HT-29 (cell line): ENCODE data around the gene ARHGAP24. TPM values are rescaled to one million over a fixed set of nuclear protein-coding genes. Genes with fewer than 3 reads are reported as not detected.
"Not testable (repeated sequence)": the region's sequence is repeated elsewhere in the genome, so short reads cannot be mapped to it uniquely, and the experiment has no call there.

ENCODE experiments used
- DNase-seq: peaks from one replicate; pipeline ENCODE4 v3.0.0-alpha.2; 2015; ENCODE audit warnings: low spot score
- total RNA-seq: library from RNA; depleted of rRNA; stranded (reverse); fragments of >200 nt; shearing (Covaris generic); gene quantifications from 2 replicates; pipeline ENCODE4 v1.2.3, GENCODE V29; 2014

Gene ARHGAP24
- total RNA-seq, 1 experiment from 2014 or later: 1.0 TPM

DNA sequence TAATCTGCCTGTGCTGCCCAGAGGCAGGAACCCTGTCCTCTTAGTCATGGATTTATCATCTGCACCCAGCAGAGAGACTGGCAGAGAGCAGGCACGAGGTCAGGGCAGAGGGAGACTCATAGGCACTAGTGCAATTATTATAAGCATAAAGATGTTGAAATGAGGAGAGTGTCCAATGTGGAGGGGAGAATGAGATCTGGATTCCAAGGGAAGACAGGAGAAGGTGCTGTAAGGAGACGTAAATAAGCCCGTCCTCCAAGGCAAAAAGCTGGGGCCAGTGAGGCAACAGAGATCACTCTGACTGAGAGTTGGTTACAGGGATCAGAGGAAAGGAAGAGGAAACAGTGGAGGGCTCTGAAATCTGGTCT lies 478.7 kb downstream of the ARHGAP24 start:
- DNase-seq: no peak

DNA sequence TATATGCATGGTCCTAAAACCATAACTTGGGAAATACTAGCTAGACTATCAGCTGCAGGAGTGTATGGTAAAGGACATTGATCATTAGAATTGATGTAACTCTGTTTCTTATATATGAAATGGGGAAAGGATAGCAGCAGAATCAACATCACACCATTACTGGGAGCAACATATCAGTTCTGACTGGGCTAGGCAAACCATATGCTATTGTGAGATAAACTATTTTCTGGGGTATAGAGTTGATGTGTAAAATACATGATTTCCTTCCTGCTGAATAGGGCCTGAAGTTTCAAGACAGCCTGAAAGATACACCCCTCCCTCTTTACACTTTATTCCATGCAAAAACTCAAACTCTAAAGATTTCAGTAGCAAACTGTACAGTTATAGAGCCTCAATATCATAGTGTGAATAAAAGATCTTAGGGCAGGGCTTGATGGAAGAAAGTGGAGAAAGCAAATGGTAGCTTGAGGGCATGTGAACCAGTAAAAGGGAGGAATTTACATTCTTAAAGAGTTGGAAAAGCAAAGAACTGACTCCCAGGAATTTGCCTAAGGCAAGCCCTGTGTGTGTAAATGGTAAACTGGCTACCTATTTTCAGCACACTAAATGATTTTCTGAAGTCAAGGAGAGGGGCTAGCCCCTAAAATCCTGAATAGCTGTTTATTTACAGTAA lies 480.8 kb downstream of the ARHGAP24 start:
- DNase-seq: no peak

DNA sequence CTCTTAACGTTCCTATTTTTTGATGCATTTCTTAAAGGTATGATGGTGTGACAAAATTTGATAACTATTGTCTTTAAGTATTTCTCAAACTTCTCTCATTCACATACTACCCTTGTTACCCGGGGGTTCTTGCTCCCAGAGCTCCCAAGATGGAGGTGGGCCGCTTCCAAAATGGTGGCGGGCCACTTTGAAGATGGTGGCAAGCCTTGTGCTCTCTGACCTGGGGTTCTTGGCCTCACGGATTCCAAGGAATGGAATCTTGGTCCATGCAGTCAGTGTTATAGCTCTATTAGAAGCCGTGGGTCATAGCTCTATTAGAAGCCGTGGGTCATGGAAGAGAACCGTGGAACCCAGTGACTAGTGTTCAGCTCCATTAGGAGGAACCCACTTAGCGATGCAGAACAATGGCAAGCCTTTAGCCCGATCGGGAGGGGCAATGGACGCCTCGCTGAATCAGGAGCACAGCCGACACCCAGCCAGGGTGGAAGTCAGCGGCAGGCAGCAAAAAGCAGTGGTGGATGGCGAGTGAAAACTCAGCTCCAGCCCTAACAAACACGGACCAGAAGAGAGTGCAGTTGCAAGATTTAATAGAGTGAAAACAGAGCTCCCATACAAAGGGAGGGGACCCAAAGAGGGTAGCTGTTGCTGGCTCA lies 481.5 kb downstream of the ARHGAP24 start:
- DNase-seq: no peak

DNA sequence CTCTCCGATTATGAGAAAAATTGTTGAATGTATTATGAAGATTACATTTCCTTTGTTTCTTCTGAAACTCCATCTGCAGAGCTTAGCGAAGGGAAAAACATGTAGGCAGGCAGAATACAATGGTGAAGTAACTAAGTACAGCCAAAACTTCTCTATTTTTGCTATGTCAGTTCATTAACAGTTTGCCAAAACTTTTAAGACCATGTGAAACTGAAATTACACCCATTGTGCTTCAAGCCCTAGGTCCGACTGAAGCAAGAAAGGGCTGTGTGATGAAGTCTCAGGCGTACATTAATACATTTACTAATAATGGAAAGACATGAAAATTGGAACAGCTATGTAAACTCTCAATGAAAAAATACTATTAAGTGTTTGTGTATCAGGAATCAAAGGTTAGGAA lies 486.9 kb downstream of the ARHGAP24 start:
- no peak for DNase-seq

DNA sequence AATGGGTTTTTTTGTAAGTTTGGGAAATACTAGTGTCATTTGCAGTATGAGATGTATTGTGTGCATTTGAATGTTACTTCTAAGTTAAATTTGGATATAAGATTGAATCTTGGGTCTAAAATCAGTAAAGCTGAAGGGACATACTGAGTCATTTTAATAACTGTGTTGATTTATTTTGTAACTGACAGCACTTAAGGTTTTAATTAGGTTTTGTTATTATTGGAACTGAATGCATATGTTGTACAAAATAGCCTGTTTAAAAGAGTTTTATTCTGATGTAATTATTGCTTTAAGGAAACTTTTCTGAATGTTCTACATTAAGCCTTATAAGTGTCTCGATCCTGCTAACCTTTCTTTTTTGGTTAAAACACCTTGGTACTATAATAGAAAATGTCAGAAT lies 488.3 kb downstream of the ARHGAP24 start:
- no peak for DNase-seq

DNA sequence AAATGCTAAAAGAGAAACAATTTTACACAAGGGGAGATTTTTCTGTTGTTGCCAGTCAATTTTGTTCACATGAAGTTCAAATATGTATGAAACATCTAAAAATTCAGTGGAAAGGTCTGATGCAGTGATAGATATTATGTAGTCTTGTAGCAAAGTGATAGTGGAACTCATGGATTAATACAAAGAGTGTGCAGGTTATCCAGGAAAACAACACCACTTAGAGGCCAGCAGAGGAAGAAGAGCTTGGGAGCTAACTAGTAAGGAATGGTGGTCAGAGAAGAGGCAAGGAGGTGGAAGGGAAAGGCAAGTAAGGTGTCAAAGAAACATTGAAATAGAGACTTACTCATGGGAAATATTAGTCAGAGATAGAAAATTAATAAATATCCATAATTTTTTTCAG lies 489.3 kb downstream of the ARHGAP24 start:
- peak; percentile 34 for DNase-seq

DNA sequence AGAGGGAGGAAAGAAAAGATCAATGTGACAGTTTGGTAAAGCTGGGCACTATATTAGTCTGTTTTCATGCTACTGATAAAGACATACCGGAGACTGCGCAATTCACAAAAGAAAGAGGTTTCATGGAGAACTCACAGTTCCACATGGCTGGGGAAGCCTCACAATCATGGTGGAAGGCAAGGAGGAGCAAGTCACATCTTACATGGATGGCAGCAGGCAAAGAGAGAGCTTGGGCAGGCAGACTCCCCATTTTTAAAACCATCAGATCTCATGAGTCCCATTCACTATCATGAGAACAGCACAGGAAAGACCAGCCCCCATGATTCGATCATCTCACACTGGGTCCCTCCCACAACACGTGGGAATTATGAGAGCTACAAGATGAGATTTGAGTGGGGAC lies 490.1 kb downstream of the ARHGAP24 start:
- DNase-seq: not testable (repeated sequence)

DNA sequence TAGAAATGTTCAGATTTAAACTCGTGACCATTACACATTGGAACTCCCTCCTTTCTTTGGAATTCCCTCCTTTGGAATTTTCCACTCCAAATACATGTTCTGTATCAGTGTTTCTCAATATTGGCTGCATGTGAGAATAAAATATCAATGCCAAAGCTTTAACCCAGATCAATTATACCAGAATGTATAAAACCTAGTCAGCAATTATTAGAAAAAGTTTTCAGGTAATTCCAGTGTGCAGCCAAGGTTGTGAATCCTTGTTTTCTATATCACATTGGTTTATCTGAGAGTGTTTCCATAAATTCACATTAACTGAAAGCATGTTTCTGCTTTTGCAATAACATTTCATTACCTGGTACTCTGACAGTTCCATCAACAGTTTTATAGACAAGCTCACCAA lies 490.6 kb downstream of the ARHGAP24 start:
- DNase-seq: no peak

DNA sequence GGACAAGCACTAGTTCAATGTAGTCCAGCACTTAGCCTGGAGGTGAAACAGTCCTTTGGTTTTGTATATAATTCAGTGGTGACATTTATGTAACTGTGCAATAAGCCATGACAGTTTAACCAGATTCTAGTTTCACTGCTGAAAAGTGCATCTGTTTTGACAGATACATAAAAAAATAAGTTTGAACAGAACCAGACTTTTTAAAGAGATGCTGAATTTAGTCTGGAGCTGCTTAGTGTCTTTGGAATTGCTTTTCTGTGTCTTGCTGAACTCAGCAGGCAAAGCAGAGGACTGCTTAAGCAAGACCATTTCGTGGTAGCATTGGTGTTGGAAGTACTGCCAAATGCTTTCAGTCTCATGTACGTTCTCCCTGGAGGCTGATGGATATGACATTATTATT lies 491.4 kb downstream of the ARHGAP24 start:
- no peak for DNase-seq

DNA sequence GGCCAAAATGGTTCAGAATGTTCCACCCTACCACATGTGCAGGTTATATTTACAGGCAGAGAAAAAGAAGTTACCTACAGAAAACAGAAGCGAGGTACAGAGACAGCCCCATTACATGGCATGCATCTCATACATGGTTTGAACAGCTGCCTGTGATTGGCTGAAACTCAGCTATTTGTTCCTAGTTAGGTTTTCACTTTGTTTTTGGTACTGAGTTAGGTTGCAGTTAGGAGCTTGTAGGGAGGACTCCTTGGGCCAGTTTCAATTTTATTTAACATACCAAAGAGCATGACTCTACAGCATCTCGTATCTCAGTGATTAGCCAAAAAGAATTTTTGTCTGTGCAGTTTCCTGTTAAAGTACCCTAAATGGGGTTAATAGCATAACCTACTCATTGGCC lies 492.9 kb downstream of the ARHGAP24 start:
- DNase-seq: no peak

DNA sequence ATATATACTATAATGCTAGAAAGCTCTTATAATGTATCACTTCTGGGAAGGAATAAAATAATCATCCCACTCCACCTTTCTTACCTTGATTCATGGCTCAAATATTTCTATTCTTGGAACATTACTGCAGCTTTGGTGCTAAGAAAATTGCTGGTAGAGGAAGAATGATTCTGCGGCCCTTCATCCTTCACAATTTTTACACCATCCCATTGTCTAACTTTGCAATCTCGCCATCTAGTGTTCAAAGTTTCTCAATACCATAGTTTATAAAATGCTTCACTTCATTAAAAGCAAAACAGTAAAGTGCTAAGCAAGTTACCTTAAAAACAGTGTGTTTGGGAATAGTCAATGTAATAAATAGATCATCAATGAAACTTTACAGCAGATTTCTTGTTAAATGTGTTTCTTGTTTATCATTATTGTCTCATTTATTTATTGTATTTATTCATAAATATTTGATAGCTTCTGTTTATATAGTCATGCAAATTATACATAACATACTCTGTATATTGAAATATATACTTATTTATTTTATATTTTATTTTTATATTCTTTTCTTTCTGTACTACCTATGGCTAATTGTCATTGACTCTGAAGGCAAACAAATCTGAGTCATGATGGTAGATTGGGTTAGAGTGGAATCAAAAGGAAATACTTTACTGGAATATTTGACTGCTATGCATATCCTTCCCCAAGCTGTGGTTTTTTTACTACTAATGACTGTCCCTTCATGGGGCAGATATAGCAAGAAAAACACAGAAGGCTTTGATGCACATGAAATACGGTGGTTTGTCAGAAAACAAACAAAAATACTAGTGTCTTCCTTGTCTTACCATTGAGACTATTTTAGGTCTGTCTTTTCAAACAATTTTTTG lies 494.2 kb downstream of the ARHGAP24 start:
- peak; percentile 74 for DNase-seq

DNA sequence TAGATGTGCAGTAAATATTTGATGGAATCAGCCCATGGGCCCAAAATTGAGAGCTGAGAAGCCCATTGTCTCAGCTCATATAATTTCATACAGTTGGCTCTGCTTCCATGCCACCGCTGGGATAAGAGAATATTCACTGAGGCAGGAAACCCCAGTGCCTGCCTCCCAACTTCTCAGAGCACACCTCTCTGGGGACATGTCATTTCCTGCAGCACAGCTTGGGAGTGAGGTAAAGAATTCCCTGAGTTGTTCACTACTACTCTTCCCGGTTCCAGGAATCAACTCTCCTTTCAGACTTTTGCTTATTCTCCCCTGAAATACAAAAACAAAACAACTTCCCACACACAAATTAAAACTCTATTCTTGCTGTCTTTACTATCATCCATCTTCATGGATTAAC lies 495.6 kb downstream of the ARHGAP24 start:
- no peak for DNase-seq

DNA sequence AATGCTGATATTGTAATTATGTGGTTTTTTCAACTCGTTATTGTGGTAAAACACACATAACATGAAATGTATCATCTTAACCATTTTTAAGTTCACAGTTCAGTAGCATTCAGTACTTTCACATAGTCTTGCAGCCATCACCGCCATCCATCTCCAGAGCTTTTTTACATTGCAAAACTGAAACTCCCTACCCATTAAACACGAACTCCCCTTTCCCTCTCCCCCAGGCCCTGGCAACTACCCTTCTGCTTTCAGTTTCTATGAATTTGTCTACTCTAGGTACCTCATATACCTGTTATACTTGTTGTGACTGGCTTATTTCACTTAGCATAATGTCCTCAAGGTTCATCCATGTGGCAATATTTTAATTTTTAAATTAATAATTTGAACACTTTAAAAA lies 504.3 kb downstream of the ARHGAP24 start:
- DNase-seq: no peak

DNA sequence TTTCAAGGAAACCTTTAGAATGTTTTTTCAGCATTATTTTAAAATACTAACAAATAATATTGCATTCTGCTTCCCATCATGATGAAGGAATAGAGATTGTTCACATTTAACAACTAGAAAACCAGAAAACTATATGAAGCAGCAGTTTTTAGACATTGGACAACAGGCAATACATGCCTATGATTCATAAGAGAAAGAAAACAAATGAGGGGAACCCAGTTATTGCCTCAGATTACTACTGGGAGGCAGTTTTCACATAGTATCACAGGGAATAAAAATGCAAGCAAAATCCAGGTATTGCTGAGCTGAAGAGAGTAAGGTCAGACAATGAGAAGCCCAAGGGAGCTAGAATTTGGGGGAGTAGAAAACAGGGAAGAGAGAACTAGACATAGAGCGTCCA lies 511.3 kb downstream of the ARHGAP24 start:
- no peak for DNase-seq

DNA sequence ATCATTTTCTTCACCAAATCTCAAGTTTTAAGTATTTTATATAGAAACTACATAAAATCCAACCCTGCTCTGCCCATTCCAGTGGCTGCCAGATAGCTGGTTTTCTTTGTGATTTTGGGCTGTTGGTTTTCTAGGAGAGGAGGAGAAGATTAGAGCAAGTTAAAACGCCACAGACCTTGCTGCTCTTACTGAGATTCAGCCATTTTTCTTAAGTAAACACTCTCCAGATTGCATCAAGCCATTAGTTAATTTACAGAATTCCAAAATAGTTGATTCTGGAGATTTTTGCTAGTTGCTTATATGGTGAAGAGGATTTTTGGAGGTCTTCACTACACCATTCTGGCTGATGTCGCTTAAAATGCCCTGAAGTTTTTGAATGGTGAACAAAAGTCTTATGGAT lies 518.7 kb downstream of the ARHGAP24 start:
- no peak for DNase-seq

DNA sequence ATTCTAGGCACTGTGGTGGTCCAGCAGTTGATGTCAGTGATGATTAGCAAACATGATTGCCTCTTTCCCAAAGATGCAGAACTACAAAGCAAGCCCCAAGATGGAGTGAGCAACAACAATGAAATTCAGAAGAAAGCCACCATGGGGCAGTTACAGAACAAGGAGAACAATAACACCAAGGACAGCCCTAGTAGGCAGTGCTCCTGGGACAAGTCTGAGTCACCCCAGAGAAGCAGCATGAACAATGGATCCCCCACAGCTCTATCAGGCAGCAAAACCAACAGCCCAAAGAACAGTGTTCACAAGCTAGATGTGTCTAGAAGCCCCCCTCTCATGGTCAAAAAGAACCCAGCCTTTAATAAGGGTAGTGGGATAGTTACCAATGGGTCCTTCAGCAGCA lies 519.6 kb downstream of the ARHGAP24 start:
- DNase-seq: no peak

DNA sequence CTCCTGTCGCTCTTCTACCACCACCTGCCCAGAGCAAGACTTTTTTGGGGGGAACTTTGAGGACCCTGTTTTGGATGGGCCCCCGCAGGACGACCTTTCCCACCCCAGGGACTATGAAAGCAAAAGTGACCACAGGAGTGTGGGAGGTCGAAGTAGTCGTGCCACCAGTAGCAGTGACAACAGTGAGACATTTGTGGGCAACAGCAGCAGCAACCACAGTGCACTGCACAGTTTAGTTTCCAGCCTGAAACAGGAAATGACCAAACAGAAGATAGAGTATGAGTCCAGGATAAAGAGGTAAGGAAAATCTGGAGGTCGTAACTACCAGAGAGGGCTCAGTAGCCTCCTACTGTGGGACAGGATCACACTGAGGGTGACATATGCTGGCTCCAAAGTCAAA lies 520.4 kb downstream of the ARHGAP24 start:
- no peak for DNase-seq

DNA sequence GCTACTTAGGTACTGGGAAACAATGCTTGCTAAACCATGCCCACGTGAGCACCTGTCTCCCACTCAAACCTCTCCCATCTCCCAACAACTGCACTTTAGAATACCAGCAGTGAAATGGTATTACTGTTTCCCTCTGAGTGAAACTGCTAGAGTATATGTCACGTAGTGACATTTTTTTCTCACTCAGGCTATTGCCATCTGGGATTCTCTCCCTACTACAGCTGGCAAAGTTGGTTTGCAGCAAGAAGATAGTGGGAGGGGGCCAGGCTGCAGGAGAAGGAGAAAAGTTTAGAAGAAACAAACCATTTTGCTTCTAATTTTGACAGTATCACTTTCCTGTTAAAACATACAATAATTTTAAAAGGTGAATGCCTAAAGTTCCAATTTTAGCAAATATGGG lies 526.6 kb downstream of the ARHGAP24 start:
- DNase-seq: no peak

DNA sequence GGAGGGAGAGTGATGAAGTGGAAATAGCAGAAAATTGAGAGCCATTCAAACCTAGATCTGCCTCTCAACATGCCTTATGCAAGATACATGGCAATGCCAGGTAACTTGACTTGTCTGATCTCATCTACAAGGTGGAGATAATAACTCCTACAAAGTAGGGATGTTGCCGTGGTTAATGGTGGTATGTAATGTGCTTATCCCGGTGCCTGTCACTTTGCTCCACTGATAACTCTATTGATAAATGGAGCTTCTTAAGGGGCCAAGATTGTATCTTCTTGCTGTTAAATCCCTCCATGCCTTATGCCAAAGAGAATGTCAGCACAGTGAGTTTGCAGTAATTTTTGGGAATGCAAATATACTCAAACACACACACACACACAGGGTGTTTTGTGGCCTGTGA lies 529.1 kb downstream of the ARHGAP24 start:
- DNase-seq: no peak

DNA sequence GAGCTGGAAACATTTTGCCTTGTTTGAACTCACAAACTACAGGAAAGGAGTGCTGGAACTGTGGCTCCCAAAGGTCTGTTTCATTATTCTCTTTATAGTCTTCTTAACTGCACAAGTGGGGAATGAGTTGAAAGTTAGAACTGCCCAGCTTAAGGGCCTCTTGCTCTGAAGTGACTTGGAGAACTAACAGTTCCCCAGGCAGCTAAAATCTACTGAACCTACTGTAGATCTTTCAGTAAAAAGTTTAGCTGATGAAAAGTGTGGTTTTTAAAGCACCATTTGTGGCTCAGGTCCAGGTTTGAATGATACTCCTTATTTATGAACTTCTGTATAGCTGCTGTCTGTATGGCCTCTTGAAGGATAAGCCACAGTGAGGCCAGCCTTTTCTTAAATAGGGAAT lies 531.1 kb downstream of the ARHGAP24 start:
- no peak for DNase-seq

DNA sequence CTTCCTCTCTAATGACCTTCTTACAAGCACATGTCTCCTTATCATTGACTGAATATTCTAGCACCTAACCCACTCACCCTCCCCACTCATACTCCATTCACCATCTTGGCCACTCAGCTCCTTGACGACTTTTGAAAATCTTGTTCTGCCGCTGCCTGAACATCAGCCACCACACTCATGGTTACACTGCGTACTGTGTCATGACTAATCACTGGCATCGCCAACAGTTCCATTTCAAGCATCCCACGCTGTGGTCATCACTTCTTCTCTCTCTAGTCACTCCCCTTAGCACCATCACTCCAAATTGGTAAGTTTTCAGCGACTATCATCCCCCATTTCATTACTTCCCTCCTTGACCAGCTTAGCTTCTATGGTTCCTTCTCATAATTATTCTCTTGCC lies 532.1 kb downstream of the ARHGAP24 start:
- no peak for DNase-seq

DNA sequence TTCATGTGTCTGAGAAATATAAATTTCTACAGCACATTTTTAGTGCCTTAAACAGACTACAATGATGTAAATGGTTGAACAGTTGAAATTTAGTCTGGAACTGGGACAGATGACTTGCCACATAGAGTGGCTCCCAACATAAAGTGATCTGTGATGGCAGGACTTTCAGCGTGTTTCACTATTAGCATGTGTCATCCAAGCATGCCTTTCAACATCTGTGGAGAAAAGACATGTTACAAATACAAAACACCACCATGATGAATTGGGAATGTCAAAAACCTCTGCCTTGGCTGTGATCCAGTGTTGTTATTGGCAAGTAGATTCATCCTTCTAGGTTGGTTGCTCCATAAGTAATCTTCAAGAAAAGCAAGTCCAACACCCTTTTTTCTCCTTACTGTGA lies 536.2 kb downstream of the ARHGAP24 start:
- no peak for DNase-seq

DNA sequence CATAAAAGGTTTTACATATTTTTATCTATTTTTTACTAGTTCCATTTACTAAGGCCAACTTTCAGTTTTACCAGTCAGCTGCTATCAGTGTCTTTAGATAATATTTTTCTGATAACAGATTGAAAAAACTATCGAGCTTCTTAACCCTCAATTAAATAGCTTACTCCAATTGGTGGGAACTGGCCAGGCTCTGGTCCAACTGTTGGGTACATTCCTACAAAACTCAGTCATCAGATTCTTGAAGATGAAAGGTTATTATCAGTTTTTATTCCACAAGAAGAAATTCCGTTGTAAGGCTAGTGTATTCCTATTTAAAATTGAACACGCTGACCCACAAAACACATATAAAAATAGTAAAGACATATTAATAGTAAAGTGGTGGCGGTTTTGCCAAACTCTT lies 538.7 kb downstream of the ARHGAP24 start:
- DNase-seq: no peak
